Left ventricle myocardium inferior (tissue), 1 donor: ENCODE data around the gene FHAD1. TPM values are rescaled to one million over a fixed set of nuclear protein-coding genes. Genes with fewer than 3 reads are reported as not detected.
"Not testable (repeated sequence)": the region's sequence is repeated elsewhere in the genome, so short reads cannot be mapped to it uniquely, and the experiment has no call there.

Experiments used
- DNase-seq: peaks from one replicate; pipeline ENCODE4 v3.0.0-alpha.2; 2020
- H3K27ac ChIP-seq: fragments of 200-600 bp; replicated peaks from 2 replicates; pipeline ENCODE4 v1.8.0; 2021
- H3K27me3 ChIP-seq: fragments of 200-600 bp; 2 replicates; pipeline ENCODE4 v1.8.0; 2021; ENCODE audit warnings: low read depth
- H3K36me3 ChIP-seq: fragments of 200-600 bp; 2 replicates; pipeline ENCODE4 v1.8.0; 2021
- H3K4me1 ChIP-seq: fragments of 200-600 bp; 2 replicates; pipeline ENCODE4 v1.8.0; 2021
- H3K4me3 ChIP-seq: fragments of 200-600 bp; 2 replicates; pipeline ENCODE4 v1.8.0; 2021; ENCODE audit warnings: mild to moderate bottlenecking, moderate library complexity
- H3K9me3 ChIP-seq: fragments of 200-600 bp; replicated peaks from 2 replicates; pipeline ENCODE4 v1.8.0; 2021
- CTCF ChIP-seq: fragments of 200-600 bp; IDR thresholded peaks from 2 replicates; pipeline ENCODE4 v1.8.0; 2021; ENCODE audit warnings: antibody characterized with exemption, mild to moderate bottlenecking, borderline replicate concordance
- intact Hi-C: fragments of 100-400 bp; cut with micrococcal nuclease; formaldehyde crosslinking; loops from one replicate; pipeline ENCODE4 v1.11.0; 2022
- total RNA-seq: library from RNA; stranded (reverse); fragmentation: NEBNext Ultra II Directional; extraction: Animal tissue kit (Norgen Biotek cat#: 25700); gene quantifications from one replicate; pipeline ENCODE4 v1.2.1, GENCODE V29; 2021
- donor health status: DM: no; HTN: yes; CAD: no; lungs with severe emphysema.

The FHAD1 gene
- total RNA-seq, 1 donor from 2014 or later = not detected

- H3K9me3 ChIP-seq = peaks cover 10% of the 10 kb centered on the region
- no peaks in the 10 kb centered on the region for H3K4me1 ChIP-seq
- intact Hi-C loops = no loop called here
- no peaks in the 10 kb centered on the region for H3K36me3 ChIP-seq
- DNase-seq = no peak
- no peak for TF ChIP-seq CTCF
- no peaks in the 10 kb centered on the region for H3K27me3 ChIP-seq
- H3K27ac ChIP-seq = no peak overlapping the region
- H3K4me3 ChIP-seq = no peak overlapping the region
These were observed 49.7 kb downstream of the FHAD1 start for GRCh38 chr1:15296585-15297321.

GRCh38 chr1:15297975-15298374 is 51.0 kb downstream of the FHAD1 start:
- H3K27ac ChIP-seq, H3K4me3 ChIP-seq, intact Hi-C loops, H3K36me3 ChIP-seq, H3K9me3 ChIP-seq, H3K4me1 ChIP-seq, DNase-seq, H3K27me3 ChIP-seq: not testable (repeated sequence)

GRCh38 chr1:15299179-15299578 is 52.2 kb downstream of the FHAD1 start:
- H3K9me3 ChIP-seq = peaks cover 10% of the 10 kb centered on the region
- no peak overlapping the region for H3K4me3 ChIP-seq
- H3K36me3 ChIP-seq = no peaks in the 10 kb centered on the region
- no peak overlapping the region for H3K27ac ChIP-seq
- intact Hi-C loops = no loop called here
- no peaks in the 10 kb centered on the region for H3K4me1 ChIP-seq
- TF ChIP-seq CTCF = no peak
- no peaks in the 10 kb centered on the region for H3K27me3 ChIP-seq
- no peak for DNase-seq

- no peak for DNase-seq
- peaks cover 10% of the 10 kb centered on the region for H3K9me3 ChIP-seq
- TF ChIP-seq CTCF = no peak
- no peak overlapping the region for H3K4me3 ChIP-seq
- H3K4me1 ChIP-seq = no peaks in the 10 kb centered on the region
- no peak overlapping the region for H3K27ac ChIP-seq
- no peaks in the 10 kb centered on the region for H3K27me3 ChIP-seq
- intact Hi-C loops = no loop called here
- H3K36me3 ChIP-seq = no peaks in the 10 kb centered on the region
These were observed 52.8 kb downstream of the FHAD1 start for GRCh38 chr1:15299806-15300205.

GRCh38 chr1:15303935-15304334 is 56.9 kb downstream of the FHAD1 start:
- DNase-seq = no peak

More at GRCh38 chr1:15303935-15304334, 56.9 kb downstream of the FHAD1 start:
- no peaks in the 10 kb centered on the region for H3K9me3 ChIP-seq
- no peaks in the 10 kb centered on the region for H3K4me1 ChIP-seq
- no peak overlapping the region for H3K27ac ChIP-seq
- H3K36me3 ChIP-seq = no peaks in the 10 kb centered on the region
- H3K4me3 ChIP-seq = no peak overlapping the region
- TF ChIP-seq CTCF = no peak
- no peaks in the 10 kb centered on the region for H3K27me3 ChIP-seq
- intact Hi-C loops = no loop called here
